Gastrocnemius medialis (tissue), 4 donors: Measurements from ENCODE around the gene MRPL20. TPM values are rescaled to one million over a fixed set of nuclear protein-coding genes. Genes with fewer than 3 reads are reported as not detected.
"Not testable (repeated sequence)": the region's sequence is repeated elsewhere in the genome, so short reads cannot be mapped to it uniquely, and the experiment has no call there.

Experiments
- ATAC-seq, 2 donors: fragments of 150-250 bp; one replicate each; pipeline ENCODE4 v1.9.1; 2016
- DNase-seq, 2 donors: peaks; one replicate each; pipeline ENCODE4 v3.0.0-alpha.2; 2019
- H3K27ac ChIP-seq, 4 donors: fragments of 200-600 bp; sonication (generic); 1 replicate in 1 of 4; 2 replicates in 3 of 4; pipeline ENCODE4 v1.5.1; 2016 to 2018; ENCODE audit warnings: mild to moderate bottlenecking in 2 of 4, moderate library complexity in 1 of 4
- H3K27me3 ChIP-seq, 3 donors: fragments of 200-600 bp; sonication (generic) in 2 of 3; 1 replicate in 1 of 3; 2 replicates in 2 of 3; pipeline versions ENCODE4 v1.5.1 to v1.6.0; 2016 to 2019; ENCODE audit warnings: mild to moderate bottlenecking in 1 of 3, moderate library complexity in 1 of 3
- H3K36me3 ChIP-seq, 2 donors: fragments of 200-600 bp; sonication (generic) in 1 of 2; one replicate each; pipeline ENCODE4 v1.5.1; 2017 to 2018
- H3K4me1 ChIP-seq, 2 donors: fragments of 200-600 bp; sonication (generic) in 1 of 2; one replicate each; pipeline ENCODE4 v1.5.1; 2016 to 2017; ENCODE audit warnings: mild to moderate bottlenecking in 2 of 2
- H3K4me3 ChIP-seq, 4 donors: fragments of 200-600 bp; sonication (generic) in 3 of 4; 1 replicate in 1 of 4; 2 replicates in 3 of 4; pipeline ENCODE4 v1.5.1; 2016 to 2019; ENCODE audit warnings: mild to moderate bottlenecking in 2 of 4
- H3K9me3 ChIP-seq, 3 donors: fragments of 200-600 bp; sonication (generic) in 2 of 3; 1 replicate in 1 of 3; 2 replicates in 2 of 3; pipeline ENCODE4 v1.5.1; 2016 to 2019
- CTCF ChIP-seq, 5 experiments: fragments of 450-650 bp in 3 of 5; fragments of 200-600 bp in 2 of 5; sonication (generic) in 2 of 5; IDR thresholded peaks in 4 of 5; conservative IDR thresholded peaks in 1 of 5; 1 replicate in 4 of 5; 2 replicates in 1 of 5; pipeline ENCODE4 v1.5.1; 2016 to 2019; ENCODE audit warnings: antibody characterized with exemption in 5 of 5, mild to moderate bottlenecking in 3 of 5, moderate library complexity in 3 of 5
- POLR2A ChIP-seq, 2 donors: fragments of 450-650 bp; IDR thresholded peaks; one replicate each; pipeline ENCODE4 v1.6.1; 2017; ENCODE audit warnings: antibody characterized with exemption in 2 of 2, mild to moderate bottlenecking in 2 of 2, moderate library complexity in 2 of 2
- in situ Hi-C, 4 donors: fragments of 200-750 bp; cut with MboI; loops; one replicate each; pipeline versions ENCODE4 v1.15.0 to v1.8.0; 2017; ENCODE audit warnings: low sequenced_read_pairs in 4 of 4
- intact Hi-C: fragments of 100-400 bp; cut with DNase I; formaldehyde crosslinking; loops from one replicate; pipeline ENCODE4 v1.15.1; 2023; ENCODE audit warnings: low total_unique reads
- total RNA-seq, 4 donors: library from RNA; depleted of rRNA; stranded (reverse); fragments of >200 nt; gene quantifications; one replicate each; pipeline versions ENCODE4 v1.1.0 to v1.2.3, GENCODE V29; 2016

The MRPL20 gene
- total RNA-seq, 4 donors from 2014 or later, result 167 to 260 (median 203) TPM

GRCh38 chr1:1430114-1430982 lies 23.3 kb upstream of the MRPL20 start:
- Histone ChIP-seq H3K27me3 (peaks cover 2 to 9% (median 4%) of the 10 kb centered on the region in 3 donors), H3K36me3 (no peaks in the 10 kb centered on the region), H3K27ac (peak overlapping the region; percentile 76 to 81 (median 78)), H3K4me3 (peak overlapping the region; percentile 17 to 45 (median 30)), H3K4me1 (peaks cover 32 to 51% of the 10 kb centered on the region in 2 donors), H3K9me3 (no peaks in the 10 kb centered on the region)
- in situ Hi-C loops (no loop called here), intact Hi-C loops (no loop called here)
- peak in 2 of 5 experiments; percentile 10 to 19 for TF ChIP-seq CTCF (IDR thresholded peaks at IDR 0.05 in 4 of 5, conservative IDR thresholded peaks at IDR 0.05 in 1 of 5)
- no peak for TF ChIP-seq POLR2A (IDR thresholded peaks at IDR 0.05)
- ATAC-seq (peak; percentile 46 to 61), DNase-seq (peak in 1 of 2 donors; percentile 65)

DNA sequence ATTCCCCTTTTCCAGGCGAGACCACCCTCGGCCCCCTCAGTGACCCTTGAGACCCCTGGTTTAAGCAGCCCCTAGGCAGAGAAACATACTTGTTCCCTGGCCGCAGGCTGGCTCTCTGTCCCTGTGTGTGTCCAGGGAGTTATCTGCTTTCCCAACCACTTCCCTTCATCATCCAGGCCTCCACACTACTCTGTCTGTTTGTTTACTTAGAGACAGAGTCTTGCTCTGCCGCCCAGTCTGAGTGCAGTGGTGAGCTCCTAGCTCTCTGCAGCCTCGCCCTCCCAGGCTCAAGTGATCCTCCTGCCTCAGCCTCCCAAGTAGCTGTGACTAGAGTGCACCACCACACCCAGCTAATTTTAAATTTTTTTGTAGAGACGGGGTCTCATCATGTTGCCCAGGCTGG lies 22.6 kb upstream of the MRPL20 start:
- Histone ChIP-seq H3K36me3 (no peaks in the 10 kb centered on the region), H3K27ac (peak overlapping the region; percentile 76 to 81 (median 78)), H3K27me3 (peaks cover 2 to 9% (median 4%) of the 10 kb centered on the region in 3 donors), H3K9me3 (no peaks in the 10 kb centered on the region), H3K4me3 (peak overlapping the region in 1 of 4 donors; percentile 45), H3K4me1 (peaks cover 30 to 44% of the 10 kb centered on the region in 2 donors)
- in situ Hi-C loops (no loop called here), intact Hi-C loops (no loop called here)
- no peak for TF ChIP-seq CTCF (IDR thresholded peaks at IDR 0.05 in 4 of 5, conservative IDR thresholded peaks at IDR 0.05 in 1 of 5)
- ATAC-seq, result peak in 1 of 2 donors; percentile 37
- no peak for DNase-seq

DNA sequence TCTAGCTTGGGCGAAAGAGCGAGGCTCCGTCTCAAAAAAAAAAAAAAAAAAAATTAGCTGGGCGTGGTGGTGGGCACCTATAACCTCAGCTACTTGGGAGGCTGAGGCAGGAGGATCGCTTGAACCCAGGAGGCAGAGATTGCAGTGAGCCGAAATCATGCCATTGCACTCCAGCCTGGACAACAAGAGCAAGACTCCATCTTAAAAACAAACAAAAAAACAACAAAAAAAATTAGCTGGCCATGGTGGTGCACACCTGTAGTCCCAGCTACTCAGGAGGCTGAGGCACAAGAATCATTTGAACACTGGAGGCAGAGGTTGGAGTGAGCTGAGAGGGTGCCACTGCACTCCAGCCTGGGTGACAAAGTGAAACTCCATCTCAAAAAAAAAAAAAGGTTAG lies 21.9 kb upstream of the MRPL20 start:
- H3K27me3 ChIP-seq, H3K4me3 ChIP-seq, in situ Hi-C loops, ATAC-seq, H3K9me3 ChIP-seq, H3K36me3 ChIP-seq, intact Hi-C loops, DNase-seq: not testable (repeated sequence)
- Histone ChIP-seq H3K27ac (peak overlapping the region in 3 of 4 donors; percentile 76 to 81 (median 78)), H3K4me1 (peaks cover 26 to 40% of the 10 kb centered on the region in 2 donors)

- Histone ChIP-seq H3K4me3 (no peak overlapping the region), H3K9me3 (no peaks in the 10 kb centered on the region), H3K27ac (peak overlapping the region in 2 of 4 donors; percentile 43 to 50), H3K27me3 (peaks cover 2 to 9% (median 4%) of the 10 kb centered on the region in 3 donors), H3K36me3 (no peaks in the 10 kb centered on the region), H3K4me1 (peaks cover 21 to 34% of the 10 kb centered on the region in 2 donors)
- intact Hi-C loops (no loop called here), in situ Hi-C loops (no loop called here)
- ATAC-seq, result no peak
- DNase-seq, result no peak
- no peak for TF ChIP-seq POLR2A (IDR thresholded peaks at IDR 0.05)
- TF ChIP-seq CTCF (IDR thresholded peaks at IDR 0.05 in 4 of 5, conservative IDR thresholded peaks at IDR 0.05 in 1 of 5), result no peak
These were observed 21.1 kb upstream of the MRPL20 start for GRCh38 chr1:1428174-1428573.

- Histone ChIP-seq H3K4me1 (peaks cover 21 to 31% of the 10 kb centered on the region in 2 donors), H3K27me3 (peaks cover 2 to 9% (median 4%) of the 10 kb centered on the region in 3 donors), H3K9me3 (no peaks in the 10 kb centered on the region), H3K27ac (peak overlapping the region in 1 of 4 donors; percentile 18), H3K4me3 (peak overlapping the region in 3 of 4 donors; percentile 28 to 42 (median 32)), H3K36me3 (no peaks in the 10 kb centered on the region)
- no peak for TF ChIP-seq POLR2A (IDR thresholded peaks at IDR 0.05)
- TF ChIP-seq CTCF (IDR thresholded peaks at IDR 0.05 in 4 of 5, conservative IDR thresholded peaks at IDR 0.05 in 1 of 5), result no peak
- DNase-seq (no peak), ATAC-seq (no peak)
- intact Hi-C loops, result no loop called here
- in situ Hi-C loops, result no loop called here
These were observed 20.7 kb upstream of the MRPL20 start for GRCh38 chr1:1427820-1428148.
